Measurements from ENCODE around the gene RETREG2.

Gene RETREG2

GRCh38 chr2:219218217-219218731, 40.2 kb downstream of the RETREG2 start:
- FAIRE-seq: no peak

DNA sequence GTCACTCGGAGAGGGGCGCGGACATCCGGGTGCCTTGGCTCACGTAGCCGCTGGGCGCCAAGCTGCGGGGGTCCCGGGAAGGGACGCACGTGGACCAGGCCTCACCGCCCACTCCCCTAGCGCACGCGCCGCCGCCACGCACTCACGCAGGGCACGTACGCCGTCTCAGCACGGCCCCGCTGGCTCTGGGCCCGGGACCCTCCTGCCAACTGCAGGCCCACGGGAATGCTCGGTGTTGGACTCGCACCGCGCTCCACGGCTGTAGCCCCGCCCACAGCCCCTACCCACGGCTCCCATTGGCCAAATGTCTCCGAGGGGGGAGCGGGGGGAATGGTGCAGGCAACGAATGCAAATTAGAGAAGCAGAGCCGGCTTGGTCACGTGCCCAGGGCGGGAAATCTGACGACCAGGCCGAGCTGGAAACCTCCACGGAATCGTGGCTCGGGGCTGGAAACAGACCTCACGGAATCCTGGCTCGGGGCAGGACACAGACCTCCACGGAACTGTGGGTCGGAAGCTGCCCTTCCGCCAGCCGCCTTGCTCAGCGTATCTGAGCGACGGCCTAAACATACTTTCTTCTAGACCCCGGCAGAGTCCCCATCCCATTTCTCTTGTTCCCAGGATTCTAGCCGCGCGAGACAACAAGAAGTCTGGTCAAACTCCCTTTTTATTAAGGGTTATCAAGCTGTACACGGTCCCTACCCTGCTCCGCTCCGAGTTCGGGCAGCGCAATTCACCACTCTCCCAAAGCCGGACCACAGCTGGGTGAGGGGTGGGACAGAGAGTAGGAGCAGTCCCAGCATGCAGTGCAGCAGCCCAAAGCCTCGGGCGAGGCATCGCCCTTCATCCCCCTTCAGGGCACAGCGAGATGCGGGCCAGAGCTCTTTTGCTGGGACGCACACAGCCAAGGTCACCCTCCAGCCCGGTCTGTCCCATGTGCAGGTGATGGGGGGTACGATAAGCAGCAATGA, 40.9 kb downstream of the RETREG2 start, which contains the start of gene ABCB6:
Gene ABCB6, minus strand, starts transcription at position 227 of the 970 bp plus-strand sequence. CDS start 285 bp downstream, outside the sequence.
- no peak for FAIRE-seq

DNA sequence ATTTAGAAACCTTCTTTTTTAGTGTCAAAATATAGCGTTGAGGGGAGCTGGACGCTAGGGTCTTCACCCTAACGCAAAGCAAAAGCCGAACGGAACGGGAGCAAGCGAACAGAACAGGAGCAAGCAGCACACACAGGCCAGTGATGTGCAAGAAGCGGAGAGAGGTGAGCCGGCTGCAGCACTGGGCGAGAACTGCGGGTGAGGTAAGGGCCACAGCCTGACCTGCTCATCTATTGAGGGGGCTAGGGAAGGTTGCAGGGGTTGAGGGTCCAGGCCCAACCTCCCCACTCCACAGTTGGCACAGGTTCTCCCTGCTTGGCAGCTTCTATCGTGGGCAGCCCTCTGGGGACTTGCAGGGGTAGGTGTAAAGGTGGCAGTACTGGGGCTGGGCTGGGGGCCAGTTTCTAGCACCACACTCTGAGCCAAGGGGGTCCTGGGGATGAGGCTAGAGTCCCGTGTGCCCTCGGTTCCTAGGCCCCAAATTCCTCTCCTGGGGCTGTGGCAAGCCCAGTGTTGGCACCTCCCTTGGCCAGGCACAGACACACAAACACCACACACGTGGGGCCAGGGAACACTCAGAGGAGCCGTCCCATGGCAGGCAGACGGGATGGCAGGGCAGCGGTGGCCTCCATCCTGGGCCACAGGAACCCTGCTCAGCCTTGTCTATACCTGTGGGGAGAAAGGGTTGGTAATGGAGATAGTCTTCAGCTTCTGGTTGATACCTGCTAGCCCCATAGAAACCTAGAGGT, 41.9 kb downstream of the RETREG2 start:
- FAIRE-seq: no peak

GRCh38 chr2:219220652-219221402, 42.8 kb downstream of the RETREG2 start:
- FAIRE-seq: no peak

GRCh38 chr2:219221957-219222518, 44.0 kb downstream of the RETREG2 start:
- FAIRE-seq: no peak

DNA sequence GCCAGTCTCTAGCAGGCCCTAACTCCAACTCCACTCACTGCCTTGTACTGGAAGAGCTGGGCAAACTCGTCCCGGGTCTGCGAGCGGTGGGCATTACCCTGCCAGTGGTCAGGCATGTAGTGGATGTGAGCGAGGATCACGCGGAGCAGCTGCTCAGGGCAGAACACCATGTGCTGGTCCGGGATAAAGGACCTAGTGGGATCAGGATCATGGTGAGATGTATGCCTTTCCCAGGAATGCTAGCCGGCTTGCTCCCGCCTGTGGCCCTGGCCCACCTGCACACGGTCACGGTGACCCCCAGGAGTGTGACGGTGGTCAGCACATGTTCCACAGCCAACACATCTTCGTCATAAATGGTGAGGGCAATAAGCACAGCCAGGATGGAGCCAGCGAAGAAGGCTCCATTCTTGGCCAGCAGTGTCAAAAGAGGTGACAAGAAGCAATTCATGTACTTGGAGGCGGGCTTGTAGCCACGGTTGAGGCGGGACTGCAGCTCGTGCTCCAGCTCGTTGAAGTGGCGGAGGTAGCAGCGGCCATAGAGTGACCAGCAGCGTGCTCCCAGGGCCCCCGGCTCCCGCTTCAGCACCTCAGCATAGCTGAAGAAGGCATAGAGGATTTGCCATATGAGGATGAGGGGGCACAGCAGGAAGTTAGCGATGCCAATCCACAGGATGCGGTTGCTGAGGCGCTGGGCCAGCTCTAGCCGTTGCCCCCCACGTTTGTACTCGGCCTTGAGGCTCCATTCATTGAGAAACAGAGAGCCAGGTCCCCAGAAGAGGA, 45.9 kb downstream of the RETREG2 start:
- FAIRE-seq: no peak

- FAIRE-seq: no peak
Observed at GRCh38 chr2:219225350-219225749, 47.3 kb downstream of the RETREG2 start.

- FAIRE-seq: no peak
Observed at GRCh38 chr2:219228041-219228910, 50.2 kb downstream of the RETREG2 start.

DNA sequence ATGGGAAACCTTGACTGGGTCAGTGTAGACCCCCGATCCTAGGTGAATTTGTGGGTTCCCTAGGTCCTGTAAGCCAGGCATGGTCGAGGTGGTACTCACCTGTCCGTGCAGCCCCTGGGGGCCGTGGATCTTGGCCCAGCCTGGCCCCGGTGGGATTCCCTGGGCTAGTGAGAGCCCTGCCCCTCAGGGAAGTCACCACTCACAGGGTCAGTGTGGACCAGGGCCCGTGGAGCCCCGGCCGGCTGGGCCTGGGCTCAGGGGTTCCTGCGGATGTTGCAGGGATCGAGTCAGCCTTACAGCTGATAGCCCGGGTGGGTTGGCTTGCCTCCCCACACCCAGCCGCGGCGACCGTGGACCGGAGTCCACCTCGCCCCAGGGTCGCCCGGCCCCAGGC, 50.8 kb downstream of the RETREG2 start:
- no peak for FAIRE-seq

DNA sequence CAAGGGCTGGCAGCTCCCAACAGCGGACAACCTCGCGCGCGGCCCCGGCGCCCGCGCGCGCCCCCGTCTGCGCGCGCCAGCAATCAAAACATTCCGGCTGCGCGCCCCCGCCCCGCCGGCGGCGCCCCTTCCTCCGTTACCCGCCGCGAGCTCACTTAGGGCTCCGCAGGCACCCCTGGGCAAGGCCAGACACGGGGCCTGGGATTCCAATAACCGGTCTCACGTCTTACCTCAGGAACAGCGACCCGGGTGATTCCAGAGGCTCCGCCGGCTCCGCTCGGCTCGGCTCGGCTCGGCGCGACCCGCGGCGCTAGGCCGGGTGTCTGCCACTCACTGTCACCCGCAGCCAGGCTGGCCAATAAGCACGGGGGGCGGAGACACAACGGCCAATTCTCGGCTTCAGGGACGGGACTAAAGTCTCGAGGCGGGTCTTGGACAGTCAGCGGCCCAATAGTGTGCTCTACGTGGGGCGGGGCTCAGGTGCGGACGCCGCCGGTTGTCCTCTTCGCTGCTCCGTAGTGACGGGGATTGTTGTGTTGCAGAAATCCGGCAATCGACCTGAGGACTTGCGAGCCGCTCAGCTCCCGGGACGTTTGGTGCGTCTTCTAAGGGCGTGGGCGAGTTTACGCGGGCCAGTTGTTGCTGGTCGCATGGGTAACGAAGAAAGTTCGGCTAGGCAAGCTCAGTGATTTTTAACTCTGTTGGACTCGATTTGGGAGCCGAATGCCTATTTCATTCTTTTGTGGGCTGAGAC, 51.4 kb downstream of the RETREG2 start, which contains the start of the genes ANKZF1 and ATG9A:
Gene ANKZF1, plus strand, starts transcription at position 502 of the 754 bp plus-strand sequence. CDS start 452 bp downstream, outside the sequence.
Gene ATG9A, minus strand, starts transcription at position 332 of the 754 bp plus-strand sequence. CDS start 1,612 bp downstream, outside the sequence.
- FAIRE-seq: peak; percentile 89

- no peak for FAIRE-seq
Observed at GRCh38 chr2:219230059-219230540, 52.0 kb downstream of the RETREG2 start.

DNA sequence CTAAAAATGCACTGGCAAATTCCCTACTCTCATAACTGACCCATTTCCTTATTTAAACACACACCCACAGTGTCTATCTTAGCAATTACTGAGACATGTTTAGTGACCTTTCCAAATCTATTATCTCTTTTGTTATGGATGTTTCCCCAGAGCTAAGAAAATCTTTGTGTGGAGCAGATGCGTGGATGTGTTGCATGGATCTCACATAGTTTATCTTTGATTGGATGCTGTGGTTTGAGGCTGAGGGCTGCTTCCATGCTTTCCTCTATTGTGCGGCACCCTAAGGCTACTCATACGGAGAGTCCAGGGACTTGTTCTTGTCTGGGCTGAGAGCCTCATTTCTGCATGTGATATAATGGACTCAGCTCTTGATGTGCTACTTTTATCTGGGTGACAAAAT, 56.3 kb downstream of the RETREG2 start:
- FAIRE-seq: no peak

Data from TTC549 (cell line).